ENCODE data around the gene ATXN7L3. TPM values are rescaled to one million over a fixed set of nuclear protein-coding genes. Genes with fewer than 3 reads are reported as not detected.

Gene ATXN7L3
- polyA plus RNA-seq, 6 donors from 2014 or later, result 6.6 to 14.4 (median 9.4) TPM

DNA sequence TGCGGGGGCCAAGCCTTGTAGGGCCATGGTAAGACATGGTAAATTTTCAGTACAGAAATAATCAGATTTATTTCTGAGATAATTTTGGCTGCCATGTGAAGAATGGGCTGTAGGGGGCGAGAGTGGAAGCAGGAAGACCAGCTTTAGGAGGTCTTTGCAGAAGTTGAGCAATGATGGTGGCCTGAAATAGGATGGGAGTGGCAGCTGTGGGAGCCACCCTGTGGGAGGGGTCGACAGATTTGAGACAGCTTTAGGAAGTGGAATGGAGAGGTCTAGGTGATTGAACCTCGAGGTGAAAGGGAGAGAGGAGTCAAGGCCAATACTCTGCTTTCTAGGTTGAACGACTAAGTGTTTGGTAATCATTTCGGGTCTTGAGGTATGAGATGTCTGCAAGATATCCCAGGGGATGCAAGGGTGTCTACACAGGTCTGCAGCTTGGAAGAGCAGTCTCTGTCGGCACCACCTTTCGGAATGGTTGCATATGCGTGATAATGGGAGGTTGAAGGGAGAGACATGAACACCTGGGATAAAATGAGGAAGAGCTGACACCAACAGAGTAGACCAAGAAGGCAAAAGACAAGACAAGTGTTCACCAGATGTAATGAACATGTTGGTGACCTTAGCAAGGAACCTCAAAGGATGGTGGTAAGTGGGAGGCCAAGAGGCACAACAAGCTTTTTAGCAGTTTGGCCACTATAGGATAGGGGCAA is 4.2 kb upstream of the ATXN7L3 start:
- peak overlapping the region; percentile 35 to 90 (median 73) for H3K27ac Mint-ChIP-seq
- no peaks in the 10 kb centered on the region for H3K27me3 Mint-ChIP-seq
- H3K4me3 Mint-ChIP-seq, result peak overlapping the region in 4 of 8 donors; percentile 16 to 90 (median 64)
- H3K4me1 Mint-ChIP-seq, result peaks cover 38 to 50% (median 44%) of the 10 kb centered on the region in 3 donors
- DNase-seq, result no peak
- H3K9me3 Mint-ChIP-seq, result no peaks in the 10 kb centered on the region
- peaks cover 4 to 8% of the 10 kb centered on the region in 2 donors for H3K36me3 Mint-ChIP-seq
- ATAC-seq (ENCODE audit: low read depth in 2 of 2), result no peak

DNA sequence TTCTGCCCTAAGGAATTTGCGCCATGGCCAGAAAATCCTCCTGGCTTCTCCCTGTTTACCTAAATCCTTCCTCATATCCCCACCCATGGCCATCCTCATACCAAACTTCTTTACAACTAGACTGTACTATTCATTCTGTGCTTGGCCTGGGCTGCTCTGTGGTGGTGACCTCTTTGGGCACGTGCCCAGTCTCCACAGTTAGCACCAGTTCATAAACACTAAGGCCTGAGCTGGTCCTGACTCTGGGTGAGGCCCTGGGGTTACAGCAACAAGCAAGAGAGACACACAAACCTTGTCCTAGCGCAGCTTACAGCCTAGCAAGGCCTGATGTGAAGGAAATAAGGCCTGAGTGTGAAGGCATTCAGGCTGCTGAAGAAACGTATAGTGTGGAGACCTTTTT is 3.1 kb upstream of the ATXN7L3 start:
- H3K27ac Mint-ChIP-seq, result peak overlapping the region in 3 of 6 donors; percentile 29 to 67 (median 39)
- peak overlapping the region in 5 of 8 donors; percentile 2 to 90 (median 54) for H3K4me3 Mint-ChIP-seq
- no peaks in the 10 kb centered on the region for H3K27me3 Mint-ChIP-seq
- DNase-seq (no peak), ATAC-seq (ENCODE audit: low read depth in 2 of 2) (no peak)
- peaks cover 0 to 8% of the 10 kb centered on the region in 2 donors for H3K36me3 Mint-ChIP-seq
- H3K4me1 Mint-ChIP-seq, result peaks cover 41 to 54% (median 46%) of the 10 kb centered on the region in 3 donors
- no peaks in the 10 kb centered on the region for H3K9me3 Mint-ChIP-seq

DNA sequence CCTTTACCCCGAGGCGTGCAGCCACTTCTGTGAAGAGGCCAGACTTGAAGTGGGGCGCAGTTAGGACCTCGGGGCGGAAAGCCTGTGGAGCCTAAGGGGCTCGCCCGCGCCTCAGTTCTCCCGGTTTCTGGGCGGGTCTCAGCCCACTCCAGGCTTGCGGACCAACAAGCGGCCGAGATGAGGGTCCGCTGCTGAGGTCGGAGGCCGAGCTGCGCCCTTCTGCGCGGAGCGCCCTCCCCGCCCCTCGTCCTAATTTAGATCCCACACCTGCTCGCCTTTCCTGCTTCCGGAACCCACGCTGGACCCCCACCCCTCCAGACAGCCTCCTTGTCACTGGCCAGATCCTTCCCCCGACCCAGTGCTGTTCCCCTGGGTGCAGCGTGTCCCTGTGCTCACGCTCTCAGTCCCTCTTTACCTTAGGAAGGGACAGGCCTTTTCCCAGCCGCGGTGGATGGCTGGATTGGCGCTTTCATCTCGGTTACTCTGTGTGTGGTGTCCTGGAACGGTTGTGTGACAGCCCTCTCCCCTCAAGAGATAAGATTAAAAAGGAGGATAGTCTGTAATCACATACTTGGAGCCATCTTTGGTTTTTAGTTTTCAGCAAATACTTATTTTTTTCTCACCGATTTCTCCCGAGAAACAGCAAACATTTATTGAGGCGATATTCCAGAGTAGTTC is 933 bp upstream of the ATXN7L3 start:
- ATAC-seq (ENCODE audit: low read depth in 2 of 2), result no peak
- H3K4me3 Mint-ChIP-seq, result peak overlapping the region; percentile 90 to 95 (median 94)
- DNase-seq, result no peak
- H3K27ac Mint-ChIP-seq, result peak overlapping the region; percentile 87 to 99 (median 96)
- no peaks in the 10 kb centered on the region for H3K36me3 Mint-ChIP-seq
- peaks cover 46 to 62% (median 56%) of the 10 kb centered on the region in 3 donors for H3K4me1 Mint-ChIP-seq
- H3K9me3 Mint-ChIP-seq, result no peaks in the 10 kb centered on the region
- H3K27me3 Mint-ChIP-seq, result no peaks in the 10 kb centered on the region

DNA sequence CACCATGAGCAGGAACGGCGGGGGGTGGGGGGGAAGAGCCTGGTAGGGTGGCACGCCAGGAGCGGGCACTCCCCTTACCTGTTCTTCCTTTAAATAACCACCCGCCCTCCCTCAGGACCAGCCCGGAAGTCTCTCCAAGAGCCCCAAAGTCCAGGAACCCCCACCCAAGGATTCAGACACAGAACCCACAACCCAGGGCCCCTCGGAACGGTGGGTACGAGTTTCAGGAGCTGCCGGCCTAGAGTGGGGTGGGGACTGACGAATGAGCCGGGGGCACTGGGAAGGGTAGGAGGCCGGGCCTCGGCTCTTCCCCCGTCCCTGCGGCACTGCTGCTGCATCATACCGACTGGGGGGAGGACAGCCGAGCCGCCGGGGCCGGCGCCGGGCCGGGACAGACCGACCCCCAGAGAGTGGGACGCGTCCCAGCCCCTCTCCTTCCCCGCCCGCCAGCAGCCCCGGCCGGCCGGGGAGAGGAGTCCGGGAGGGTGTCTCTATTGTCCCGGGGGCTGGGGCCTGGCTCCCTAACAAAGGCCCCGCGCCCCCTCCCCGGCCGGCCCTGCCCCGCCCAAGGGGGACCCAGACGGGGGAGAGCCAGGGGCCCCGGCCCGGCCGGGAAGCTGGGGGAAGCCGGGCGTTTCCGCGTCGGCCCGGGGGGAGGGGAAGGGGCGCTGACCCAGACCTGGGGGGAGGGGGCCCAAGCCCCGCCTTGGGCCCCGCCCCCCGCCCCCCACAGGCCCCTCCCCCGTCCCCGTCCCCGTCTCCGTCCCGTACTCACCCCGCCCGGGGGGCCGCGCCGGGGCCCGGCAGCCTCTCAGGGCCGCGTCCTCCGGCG is 747 bp downstream of the ATXN7L3 start:
- ATAC-seq (ENCODE audit: low read depth in 2 of 2) (peak; percentile 15 to 17), DNase-seq (peak; percentile 67)
- H3K4me3 Mint-ChIP-seq, result peak overlapping the region; percentile 85 to 94 (median 91)
- peak overlapping the region; percentile 71 to 95 (median 90) for H3K27ac Mint-ChIP-seq
- H3K27me3 Mint-ChIP-seq, result no peaks in the 10 kb centered on the region
- H3K9me3 Mint-ChIP-seq, result no peaks in the 10 kb centered on the region
- no peaks in the 10 kb centered on the region for H3K36me3 Mint-ChIP-seq
- H3K4me1 Mint-ChIP-seq, result peaks cover 48 to 59% (median 52%) of the 10 kb centered on the region in 3 donors

DNA sequence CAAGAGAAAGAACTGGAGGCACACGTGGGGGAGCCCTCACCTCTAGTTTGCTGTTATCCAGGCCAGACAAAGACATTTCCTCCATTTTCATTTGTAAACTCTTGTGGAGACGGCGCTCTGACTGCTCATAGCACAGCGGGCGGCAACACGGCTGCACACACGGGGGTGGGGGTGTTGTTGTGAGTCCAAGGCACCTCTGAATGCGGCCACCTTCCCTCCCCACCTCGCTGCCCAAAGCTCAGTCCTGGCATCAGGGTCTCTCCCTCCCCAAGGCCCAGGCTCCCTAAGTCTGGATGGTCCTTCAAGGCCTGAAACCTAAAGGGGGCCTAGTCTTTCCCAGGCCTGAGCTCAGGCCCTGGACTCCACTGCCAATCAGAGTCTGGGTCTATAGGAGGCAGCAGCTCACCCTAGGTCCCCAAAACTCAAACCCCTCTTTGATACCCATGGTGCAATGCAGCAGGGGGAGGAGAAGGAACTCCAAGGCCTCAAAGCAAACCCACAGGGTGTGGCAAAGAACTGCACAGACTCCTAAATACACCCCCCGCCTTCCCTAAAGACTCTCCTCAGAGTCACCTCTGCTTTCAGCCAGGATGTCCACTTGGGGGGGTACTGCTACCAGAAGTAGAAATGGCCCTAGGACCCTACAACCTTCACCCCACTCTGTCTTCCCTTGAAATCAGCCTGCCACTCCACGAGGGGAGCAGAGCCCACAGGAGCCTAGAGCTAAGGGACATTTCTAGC is 1.5 kb downstream of the ATXN7L3 start:
- Mint-ChIP-seq H3K4me3 (peak overlapping the region; percentile 85 to 94 (median 91)), H3K9me3 (no peaks in the 10 kb centered on the region), H3K27me3 (no peaks in the 10 kb centered on the region)

DNA sequence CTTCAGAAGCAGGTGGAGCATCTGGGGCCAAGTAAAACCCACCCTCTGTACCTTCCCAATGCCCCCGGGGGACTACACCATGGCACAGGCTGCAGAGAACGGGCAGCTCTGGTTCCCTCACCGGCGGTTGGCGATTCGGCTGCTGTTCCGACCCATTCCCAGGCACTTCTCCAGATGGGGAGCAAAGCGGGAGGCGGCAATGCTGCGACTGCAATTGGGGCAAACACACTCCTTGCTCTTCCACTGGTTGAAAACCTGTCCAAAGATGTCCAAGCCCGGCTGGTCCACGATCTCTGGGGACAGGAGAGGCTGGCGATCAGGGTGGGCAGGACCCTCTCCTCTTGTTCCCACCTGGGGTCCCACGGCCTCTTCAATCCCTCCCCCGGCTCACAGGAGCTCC is 2.6 kb downstream of the ATXN7L3 start:
- ATAC-seq (ENCODE audit: low read depth in 2 of 2) (no peak), DNase-seq (no peak)
- Mint-ChIP-seq H3K9me3 (no peaks in the 10 kb centered on the region), H3K36me3 (no peaks in the 10 kb centered on the region), H3K27me3 (no peaks in the 10 kb centered on the region), H3K4me3 (peak overlapping the region in 2 of 8 donors; percentile 65 to 92), H3K4me1 (peaks cover 33 to 40% (median 37%) of the 10 kb centered on the region in 3 donors), H3K27ac (peak overlapping the region in 4 of 6 donors; percentile 14 to 85 (median 68))

More for the DNA sequence above, 1.5 kb downstream of the ATXN7L3 start:
- peak overlapping the region; percentile 71 to 95 (median 91) for H3K27ac Mint-ChIP-seq
- no peaks in the 10 kb centered on the region for H3K36me3 Mint-ChIP-seq
- DNase-seq, result peak; percentile 44
- peaks cover 40 to 51% (median 44%) of the 10 kb centered on the region in 3 donors for H3K4me1 Mint-ChIP-seq
- peak; percentile 3 for ATAC-seq (ENCODE audit: low read depth in 2 of 2)

DNA sequence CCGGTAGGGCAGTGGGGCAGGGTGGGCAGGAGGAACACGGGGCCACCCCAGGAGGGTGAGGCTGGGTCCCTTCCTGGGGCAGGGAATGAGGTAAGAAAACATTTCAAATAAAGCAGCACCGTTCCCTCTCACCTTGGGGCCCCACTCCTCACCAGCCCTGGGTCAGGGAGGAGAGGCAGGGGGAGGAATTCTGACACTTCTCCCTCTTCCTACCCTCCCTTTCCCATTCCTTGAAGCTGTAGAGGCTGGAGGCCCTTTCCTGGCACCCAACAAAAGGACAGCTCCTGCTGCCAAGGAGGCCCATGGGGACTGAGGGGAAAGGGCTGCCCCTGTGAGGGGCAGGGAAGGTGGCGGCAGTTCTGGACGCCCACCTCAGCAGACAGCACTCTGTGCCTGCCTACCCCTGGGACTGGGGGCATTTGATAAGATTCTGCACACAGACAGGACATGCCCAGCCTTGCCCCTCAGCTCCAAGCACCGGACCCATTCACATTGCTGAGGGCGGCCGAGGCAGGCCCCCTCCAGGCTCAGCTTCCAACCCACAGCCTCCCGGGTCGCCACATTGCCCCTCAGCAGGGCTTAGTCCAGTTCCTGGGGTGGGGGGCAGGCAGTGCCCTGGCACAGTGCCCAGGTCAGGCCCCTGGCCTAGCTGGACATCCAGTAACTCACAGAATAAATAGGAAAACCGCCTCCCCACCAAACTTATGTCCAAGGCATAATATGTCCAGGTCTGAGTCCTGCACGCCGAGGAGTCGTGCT is 6.2 kb downstream of the ATXN7L3 start:
- peaks cover 23 to 31% (median 30%) of the 10 kb centered on the region in 3 donors for H3K4me1 Mint-ChIP-seq
- peak overlapping the region in 1 of 8 donors; percentile 50 for H3K4me3 Mint-ChIP-seq
- H3K36me3 Mint-ChIP-seq, result peaks cover 7 to 9% of the 10 kb centered on the region in 2 donors
- ATAC-seq (ENCODE audit: low read depth in 2 of 2) (no peak), DNase-seq (no peak)
- no peaks in the 10 kb centered on the region for H3K9me3 Mint-ChIP-seq
- H3K27ac Mint-ChIP-seq, result no peak overlapping the region
- H3K27me3 Mint-ChIP-seq, result no peaks in the 10 kb centered on the region

DNA sequence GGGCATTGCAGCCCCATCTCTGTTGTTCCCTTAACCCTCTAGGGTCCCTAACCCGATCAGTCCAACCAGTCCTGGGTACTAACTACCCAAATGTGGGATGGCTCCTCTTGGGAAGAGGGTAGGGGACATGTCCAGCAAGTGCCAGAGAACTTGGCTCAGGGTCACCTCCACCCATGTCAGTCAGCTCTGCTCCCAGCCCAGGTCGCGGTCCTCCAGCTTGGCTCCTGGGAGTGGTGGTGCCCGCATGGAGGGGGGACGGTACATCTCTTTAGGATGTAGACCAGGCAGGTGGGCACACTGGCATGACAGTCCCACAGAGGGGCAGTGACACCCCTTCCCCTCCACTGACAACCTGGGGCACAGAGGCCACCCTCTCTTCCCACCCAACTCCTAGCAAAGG is 6.9 kb downstream of the ATXN7L3 start:
- ATAC-seq (ENCODE audit: low read depth in 2 of 2), result no peak
- H3K36me3 Mint-ChIP-seq, result peaks cover 7 to 9% of the 10 kb centered on the region in 2 donors
- peak overlapping the region in 2 of 6 donors; percentile 82 to 85 for H3K27ac Mint-ChIP-seq
- no peaks in the 10 kb centered on the region for H3K9me3 Mint-ChIP-seq
- peaks cover 23 to 30% (median 29%) of the 10 kb centered on the region in 3 donors for H3K4me1 Mint-ChIP-seq
- no peak for DNase-seq
- H3K4me3 Mint-ChIP-seq, result no peak overlapping the region
- no peaks in the 10 kb centered on the region for H3K27me3 Mint-ChIP-seq

DNA sequence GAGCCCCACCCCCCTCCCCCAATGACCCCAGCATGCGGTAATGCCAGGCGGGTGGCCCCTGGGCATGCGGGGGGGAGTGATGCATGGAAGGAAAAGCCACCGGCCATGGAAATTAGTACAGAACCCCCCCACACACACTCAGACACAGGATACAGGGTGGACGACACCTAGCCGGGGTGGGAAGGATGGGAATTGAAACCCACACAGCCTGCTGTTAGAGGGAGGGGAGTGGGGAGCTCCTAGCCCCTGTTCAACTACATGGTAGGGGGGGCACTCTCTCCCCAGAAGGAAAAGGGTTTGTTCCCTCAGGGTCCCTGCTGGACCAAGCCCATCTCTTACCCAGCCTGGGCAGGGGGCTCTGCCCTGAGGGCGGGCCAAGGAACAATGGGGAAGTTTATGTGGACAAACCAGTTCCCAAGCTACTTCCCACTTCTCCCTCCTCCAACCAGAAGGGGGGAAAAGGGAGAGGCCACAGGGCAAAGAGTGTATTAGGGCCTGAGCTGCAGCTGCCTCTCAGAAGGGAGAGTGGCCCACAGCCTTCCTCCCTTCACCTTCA is 7.7 kb downstream of the ATXN7L3 start:
- ATAC-seq (ENCODE audit: low read depth in 2 of 2) (no peak), DNase-seq (no peak)
- peaks cover 20 to 28% (median 27%) of the 10 kb centered on the region in 3 donors for H3K4me1 Mint-ChIP-seq
- H3K36me3 Mint-ChIP-seq, result peaks cover 7 to 9% of the 10 kb centered on the region in 2 donors
- H3K27ac Mint-ChIP-seq, result no peak overlapping the region
- H3K27me3 Mint-ChIP-seq, result no peaks in the 10 kb centered on the region
- no peak overlapping the region for H3K4me3 Mint-ChIP-seq
- no peaks in the 10 kb centered on the region for H3K9me3 Mint-ChIP-seq

DNA sequence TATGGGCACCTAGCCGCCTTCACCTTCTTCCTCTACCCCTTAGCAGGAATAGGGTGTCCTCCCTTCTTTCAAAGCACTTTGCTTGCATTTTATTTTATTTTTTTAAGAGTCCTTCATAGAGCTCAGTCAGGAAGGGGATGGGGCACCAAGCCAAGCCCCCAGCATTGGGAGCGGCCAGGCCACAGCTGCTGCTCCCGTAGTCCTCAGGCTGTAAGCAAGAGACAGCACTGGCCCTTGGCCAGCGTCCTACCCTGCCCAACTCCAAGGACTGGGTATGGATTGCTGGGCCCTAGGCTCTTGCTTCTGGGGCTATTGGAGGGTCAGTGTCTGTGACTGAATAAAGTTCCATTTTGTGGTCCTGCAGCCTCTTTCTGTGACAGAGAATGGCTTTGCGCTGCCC is 8.3 kb downstream of the ATXN7L3 start:
- Mint-ChIP-seq H3K36me3 (peaks cover 7 to 9% of the 10 kb centered on the region in 2 donors), H3K27ac (peak overlapping the region in 2 of 6 donors; percentile 52 to 69), H3K9me3 (no peaks in the 10 kb centered on the region), H3K4me1 (peaks cover 21 to 25% (median 24%) of the 10 kb centered on the region in 3 donors), H3K4me3 (peak overlapping the region in 2 of 8 donors; percentile 15 to 83), H3K27me3 (no peaks in the 10 kb centered on the region)
- ATAC-seq (ENCODE audit: low read depth in 2 of 2), result no peak
- DNase-seq, result no peak

DNA sequence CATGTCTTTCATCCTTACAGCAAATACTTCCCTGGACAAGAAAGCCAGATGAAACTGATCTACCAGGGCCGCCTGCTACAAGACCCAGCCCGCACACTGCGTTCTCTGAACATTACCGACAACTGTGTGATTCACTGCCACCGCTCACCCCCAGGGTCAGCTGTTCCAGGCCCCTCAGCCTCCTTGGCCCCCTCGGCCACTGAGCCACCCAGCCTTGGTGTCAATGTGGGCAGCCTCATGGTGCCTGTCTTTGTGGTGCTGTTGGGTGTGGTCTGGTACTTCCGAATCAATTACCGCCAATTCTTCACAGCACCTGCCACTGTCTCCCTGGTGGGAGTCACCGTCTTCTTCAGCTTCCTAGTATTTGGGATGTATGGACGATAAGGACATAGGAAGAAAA is 9.2 kb downstream of the ATXN7L3 start:
- peaks cover 24 to 27% (median 24%) of the 10 kb centered on the region in 3 donors for H3K4me1 Mint-ChIP-seq

More for the DNA sequence above, 9.2 kb downstream of the ATXN7L3 start:
- no peaks in the 10 kb centered on the region for H3K9me3 Mint-ChIP-seq
- no peaks in the 10 kb centered on the region for H3K27me3 Mint-ChIP-seq
- H3K36me3 Mint-ChIP-seq, result peaks cover 7 to 9% of the 10 kb centered on the region in 2 donors
- DNase-seq (no peak), ATAC-seq (ENCODE audit: low read depth in 2 of 2) (no peak)
- H3K27ac Mint-ChIP-seq, result peak overlapping the region in 2 of 6 donors; percentile 58 to 84
- peak overlapping the region in 5 of 8 donors; percentile 47 to 83 (median 66) for H3K4me3 Mint-ChIP-seq

Measured in naive B cell (primary cell).